Activated CD4-positive, alpha-beta T cell treated with anti-CD3 and anti-CD28 coated beads, Interleukin-2, amount 10 ng/mL, durations not matched to agents 24 days and 14 days (primary cell): ENCODE data around the gene PTGR2. TPM values are rescaled to one million over a fixed set of nuclear protein-coding genes. Genes with fewer than 3 reads are reported as not detected.
"Not testable (repeated sequence)": the region's sequence is repeated elsewhere in the genome, so short reads cannot be mapped to it uniquely, and the experiment has no call there.

Experiments used
- DNase-seq: peaks from one replicate; pipeline ENCODE4 v3.0.0; 2022
- H3K27ac Mint-ChIP-seq: one replicate; pipeline ENCODE4 v1.8.0; 2022; ENCODE audit warnings: mild to moderate bottlenecking, mixed read lengths
- H3K27me3 Mint-ChIP-seq: one replicate; pipeline ENCODE4 v1.8.0; 2022; ENCODE audit warnings: mixed read lengths
- H3K36me3 Mint-ChIP-seq: one replicate; pipeline ENCODE4 v1.8.0; 2022; ENCODE audit warnings: low read depth, mild to moderate bottlenecking, mixed read lengths
- H3K4me1 Mint-ChIP-seq: one replicate; pipeline ENCODE4 v1.8.0; 2021; ENCODE audit warnings: mixed read lengths
- H3K4me3 Mint-ChIP-seq: one replicate; pipeline ENCODE4 v1.8.0; 2022; ENCODE audit warnings: mild to moderate bottlenecking, moderate library complexity, mixed read lengths
- H3K9me3 Mint-ChIP-seq: one replicate; pipeline ENCODE4 v1.8.0; 2021; ENCODE audit warnings: mixed read lengths
- intact Hi-C: fragments of 100-400 bp; cut with micrococcal nuclease; formaldehyde crosslinking; loops from one replicate; pipeline ENCODE4 v1.15.1; 2023
- total RNA-seq: library from RNA; stranded (reverse); gene quantifications from 2 replicates; pipeline ENCODE4 v1.2.3, GENCODE V29; 2022

Gene PTGR2
- total RNA-seq, 1 donor from 2014 or later, result 2.1 TPM

- H3K27me3 Mint-ChIP-seq, result no peaks in the 10 kb centered on the region
- peak overlapping the region; percentile 84 for H3K4me3 Mint-ChIP-seq
- H3K27ac Mint-ChIP-seq, result no peak overlapping the region
- no peaks in the 10 kb centered on the region for H3K9me3 Mint-ChIP-seq
- peaks cover 34% of the 10 kb centered on the region for H3K4me1 Mint-ChIP-seq
- peaks cover 5% of the 10 kb centered on the region for H3K36me3 Mint-ChIP-seq
- DNase-seq, result no peak
- intact Hi-C loops, result loop anchor here (5.0 kb wide), 4 partner anchors 142 to 392 kb away; partner anchors contain the start of genes PNMA1 and RIOX1
Measured at GRCh38 chr14:73884438-73885190, 33.0 kb downstream of the PTGR2 start.

- Mint-ChIP-seq H3K4me3 (peak within 1 kb of the TSS; percentile 84), H3K27me3 (no peaks in the 10 kb centered on the region), H3K4me1 (peaks cover 38% of the 10 kb centered on the region), H3K36me3 (peaks cover 7% of the 10 kb centered on the region), H3K27ac (peak within 1 kb of the TSS; percentile 99), H3K9me3 (no peaks in the 10 kb centered on the region)
- peak; percentile 96 for DNase-seq
- intact Hi-C loops, result loop anchor here (1.0 to 5.0 kb wide), 9 partner anchors 64 to 394 kb away; partner anchors contain the start of genes ACOT2, ALDH6A1, BBOF1 and COQ6
Measured at GRCh38 chr14:73886449-73887317, 35.1 kb downstream of the PTGR2 start, which contains the start of gene ZNF410. Gene ZNF410 (plus strand): TSS chr14:73886859. CDS start chr14:73892176, 5,317 bp downstream.

- Mint-ChIP-seq H3K4me3 (peak overlapping the region; percentile 84), H3K4me1 (peaks cover 41% of the 10 kb centered on the region), H3K27me3 (no peaks in the 10 kb centered on the region), H3K9me3 (no peaks in the 10 kb centered on the region), H3K36me3 (peaks cover 11% of the 10 kb centered on the region), H3K27ac (peak overlapping the region; percentile 99)
- DNase-seq, result no peak
- intact Hi-C loops, result loop anchor here (2.0 to 5.0 kb wide), 7 partner anchors 64 to 395 kb away; partner anchors contain the start of genes ALDH6A1, BBOF1, COQ6 and ENTPD5
Measured at GRCh38 chr14:73887318-73887616, 35.6 kb downstream of the PTGR2 start.

GRCh38 chr14:73887694-73888459, 36.2 kb downstream of the PTGR2 start:
- Mint-ChIP-seq H3K9me3 (no peaks in the 10 kb centered on the region), H3K27me3 (no peaks in the 10 kb centered on the region), H3K36me3 (peaks cover 11% of the 10 kb centered on the region), H3K27ac (peak overlapping the region; percentile 99), H3K4me1 (peaks cover 41% of the 10 kb centered on the region), H3K4me3 (peak overlapping the region; percentile 84)
- intact Hi-C loops, result loop anchor here (2.0 to 5.0 kb wide), 7 partner anchors 63 to 396 kb away; partner anchors contain the start of genes ALDH6A1, BBOF1, COQ6 and ENTPD5
- DNase-seq, result peak; percentile 60

GRCh38 chr14:73888460-73888725, 36.8 kb downstream of the PTGR2 start:
- H3K4me1 Mint-ChIP-seq, result peaks cover 41% of the 10 kb centered on the region
- no peak for DNase-seq
- intact Hi-C loops, result loop anchor here (5.0 kb wide), 4 partner anchors 146 to 396 kb away; partner anchors contain the start of genes PNMA1 and RIOX1
- no peaks in the 10 kb centered on the region for H3K27me3 Mint-ChIP-seq
- H3K4me3 Mint-ChIP-seq, result peak overlapping the region; percentile 84
- H3K9me3 Mint-ChIP-seq, result no peaks in the 10 kb centered on the region
- peak overlapping the region; percentile 99 for H3K27ac Mint-ChIP-seq
- H3K36me3 Mint-ChIP-seq, result peaks cover 11% of the 10 kb centered on the region

GRCh38 chr14:73888971-73889370, 37.3 kb downstream of the PTGR2 start:
- Mint-ChIP-seq H3K27me3 (no peaks in the 10 kb centered on the region), H3K9me3 (no peaks in the 10 kb centered on the region), H3K36me3 (peaks cover 15% of the 10 kb centered on the region), H3K27ac (peak overlapping the region; percentile 10), H3K4me1 (peaks cover 41% of the 10 kb centered on the region), H3K4me3 (peak overlapping the region; percentile 84)
- intact Hi-C loops, result loop anchor here (5.0 kb wide), 4 partner anchors 147 to 397 kb away; partner anchors contain the start of genes PNMA1 and RIOX1
- DNase-seq, result no peak

- intact Hi-C loops, result loop anchor here (5.0 kb wide), 4 partner anchors 147 to 397 kb away; partner anchors contain the start of genes PNMA1 and RIOX1
- H3K4me3 Mint-ChIP-seq, result no peak overlapping the region
- H3K4me1 Mint-ChIP-seq, result peaks cover 41% of the 10 kb centered on the region
- no peaks in the 10 kb centered on the region for H3K9me3 Mint-ChIP-seq
- DNase-seq, result no peak
- peaks cover 18% of the 10 kb centered on the region for H3K36me3 Mint-ChIP-seq
- no peaks in the 10 kb centered on the region for H3K27me3 Mint-ChIP-seq
- no peak overlapping the region for H3K27ac Mint-ChIP-seq
Measured at GRCh38 chr14:73889376-73889775, 37.7 kb downstream of the PTGR2 start.

- H3K9me3 Mint-ChIP-seq, H3K4me3 Mint-ChIP-seq, intact Hi-C loops, DNase-seq, H3K27me3 Mint-ChIP-seq: not testable (repeated sequence)
- H3K36me3 Mint-ChIP-seq, result peaks cover 47% of the 10 kb centered on the region
- peak overlapping the region; percentile 14 for H3K27ac Mint-ChIP-seq
- H3K4me1 Mint-ChIP-seq, result peaks cover 21% of the 10 kb centered on the region
Measured at GRCh38 chr14:73894180-73894687, 42.6 kb downstream of the PTGR2 start.

- Mint-ChIP-seq H3K27ac (peak overlapping the region; percentile 31), H3K9me3 (no peaks in the 10 kb centered on the region), H3K36me3 (peaks cover 55% of the 10 kb centered on the region), H3K4me1 (peaks cover 15% of the 10 kb centered on the region), H3K4me3 (no peak overlapping the region), H3K27me3 (no peaks in the 10 kb centered on the region)
- no peak for DNase-seq
- intact Hi-C loops, result no loop called here
Measured at GRCh38 chr14:73895939-73896338, 44.3 kb downstream of the PTGR2 start.

GRCh38 chr14:73896521-73896920, 44.9 kb downstream of the PTGR2 start:
- Mint-ChIP-seq H3K27ac (peak overlapping the region; percentile 18), H3K4me3 (no peak overlapping the region), H3K9me3 (no peaks in the 10 kb centered on the region), H3K36me3 (peaks cover 59% of the 10 kb centered on the region), H3K27me3 (no peaks in the 10 kb centered on the region), H3K4me1 (peaks cover 15% of the 10 kb centered on the region)
- DNase-seq, result no peak
- intact Hi-C loops, result no loop called here

- no peak overlapping the region for H3K27ac Mint-ChIP-seq
- no peaks in the 10 kb centered on the region for H3K27me3 Mint-ChIP-seq
- H3K9me3 Mint-ChIP-seq, result no peaks in the 10 kb centered on the region
- no peak for DNase-seq
- intact Hi-C loops, result no loop called here
- no peak overlapping the region for H3K4me3 Mint-ChIP-seq
- peaks cover 61% of the 10 kb centered on the region for H3K36me3 Mint-ChIP-seq
- no peaks in the 10 kb centered on the region for H3K4me1 Mint-ChIP-seq
Measured at GRCh38 chr14:73903028-73903427, 51.4 kb downstream of the PTGR2 start.

- intact Hi-C loops, result no loop called here
- H3K36me3 Mint-ChIP-seq, result peaks cover 80% of the 10 kb centered on the region
- DNase-seq, result no peak
- H3K4me1 Mint-ChIP-seq, result peaks cover 5% of the 10 kb centered on the region
- no peaks in the 10 kb centered on the region for H3K27me3 Mint-ChIP-seq
- no peaks in the 10 kb centered on the region for H3K9me3 Mint-ChIP-seq
- no peak overlapping the region for H3K27ac Mint-ChIP-seq
- no peak overlapping the region for H3K4me3 Mint-ChIP-seq
Measured at GRCh38 chr14:73909681-73910080, 58.0 kb downstream of the PTGR2 start.

- no peak overlapping the region for H3K27ac Mint-ChIP-seq
- no peak overlapping the region for H3K4me3 Mint-ChIP-seq
- no peaks in the 10 kb centered on the region for H3K27me3 Mint-ChIP-seq
- intact Hi-C loops, result no loop called here
- H3K9me3 Mint-ChIP-seq, result no peaks in the 10 kb centered on the region
- DNase-seq, result no peak
- peaks cover 11% of the 10 kb centered on the region for H3K4me1 Mint-ChIP-seq
- H3K36me3 Mint-ChIP-seq, result peaks cover 62% of the 10 kb centered on the region
Measured at GRCh38 chr14:73913256-73913655, 61.6 kb downstream of the PTGR2 start.
